K562 (cell line): ENCODE data around the gene ANO8. TPM values are rescaled to one million over a fixed set of nuclear protein-coding genes. Genes with fewer than 3 reads are reported as not detected.

Experiments used
- ARID2 ChIP-seq: fragments of 450-650 bp; IDR thresholded peaks from 2 replicates; pipeline ENCODE4 v1.6.1; 2017; ENCODE audit warnings: antibody characterized with exemption, mild to moderate bottlenecking
- ATF7 ChIP-seq: fragments of 450-650 bp; IDR thresholded peaks from 2 replicates; pipeline ENCODE4 v1.7.1; 2014; ENCODE audit warnings: mild to moderate bottlenecking, moderate library complexity
- CHD2 ChIP-seq: IDR thresholded peaks from 2 replicates; pipeline ENCODE4 v1.6.1; 2011; ENCODE audit warnings: low read depth, low read length
- GATA2 ChIP-seq: sonication (generic); formaldehyde crosslinking; IDR thresholded peaks from 2 replicates; pipeline ENCODE4 v1.4.0; 2020; ENCODE audit warnings: mild to moderate bottlenecking, missing genetic modification reagents
- HNRNPUL1 ChIP-seq: fragments of 200-400 bp; formaldehyde crosslinking; IDR thresholded peaks from 2 replicates; pipeline ENCODE4 v1.6.1; 2017; ENCODE audit warnings: low read length
- NFYB ChIP-seq: IDR thresholded peaks from 2 replicates; pipeline ENCODE4 v1.6.1; 2011; ENCODE audit warnings: mild to moderate bottlenecking, moderate library complexity; ENCODE audit not compliant: insufficient read length; ENCODE audit errors: extremely low read depth
- PML ChIP-seq: IDR thresholded peaks from 2 replicates; pipeline ENCODE4 v1.6.1; 2012; ENCODE audit warnings: low read length, inconsistent platforms
- POLR2A ChIP-seq: fragments of 450-650 bp; conservative IDR thresholded peaks from 2 replicates; pipeline ENCODE4 v1.6.1; 2016
- SIN3A ChIP-seq, 2 experiments: fragments of 150-350 bp in 1 of 2; IDR thresholded peaks; 2 replicates each; pipeline ENCODE4 v1.6.1; 2011 to 2016; ENCODE audit warnings: borderline replicate concordance in 2 of 2, low read depth in 2 of 2, low read length in 2 of 2, mild to moderate bottlenecking in 2 of 2, moderate library complexity in 2 of 2; ENCODE audit not compliant: control insufficient read depth in 1 of 2
- SIX5 ChIP-seq, 2 experiments: IDR thresholded peaks; 2 replicates each; pipeline ENCODE4 v1.6.1; 2011; ENCODE audit warnings: low read length in 2 of 2, borderline replicate concordance in 1 of 2, low read depth in 1 of 2, mild to moderate bottlenecking in 1 of 2, moderate library complexity in 1 of 2; ENCODE audit not compliant: insufficient read depth in 1 of 2
- ZNF644 ChIP-seq: fragments of 200-800 bp; sonication (Bioruptor generic); IDR thresholded peaks from 2 replicates; pipeline ENCODE4 v1.6.1; 2016; ENCODE audit warnings: low read depth, missing genetic modification characterization, missing compliant biosample characterization
- polyA plus RNA-seq, 8 experiments: library from polyadenylated mRNA; depleted of rRNA in 4 of 8; stranded (reverse) in 5 of 8; unstranded in 3 of 8; fragments of >200 nt; fragmentation: Nextera tagmentation in 2 of 8; fragmentation: Illumina TruSeq in 1 of 8; extraction: Ambion mirVana in 2 of 8; extraction: Trizol in 1 of 8; gene quantifications; 2 replicates each; pipeline versions ENCODE4 v1.2.1 to v1.2.3, GENCODE V29; 2011 to 2014; ENCODE audit warnings: inconsistent platforms in 1 of 8, missing spikeins in 1 of 8
- total RNA-seq, 7 experiments: library from RNA; depleted of rRNA in 6 of 7; stranded (reverse); fragments of >200 nt in 6 of 7; fragmentation: Illumina TruSeq in 2 of 7; extraction: Trizol in 2 of 7; gene quantifications; 2 replicates each; pipeline versions ENCODE4 v1.2.1 to v1.2.3, GENCODE V29; 2011 to 2021; ENCODE audit warnings: low replicate concordance in 1 of 7
- TF ChIP-seq, protein P1 (sequence below): sonication (generic); formaldehyde crosslinking; IDR thresholded peaks from 2 replicates; pipeline ENCODE4 v1.8.0; 2022; ENCODE audit warnings: missing genetic modification reagents, mild to moderate bottlenecking, moderate library complexity, borderline replicate concordance
- TF ChIP-seq, protein P2 (sequence below): fragments of 150-350 bp; IDR thresholded peaks from 2 replicates; pipeline ENCODE4 v1.6.1; 2014; ENCODE audit warnings: low read depth, mild to moderate bottlenecking, low read length, borderline replicate concordance
- TF ChIP-seq, protein P3 (sequence below), 2 experiments: fragments of 150-350 bp in 1 of 2; IDR thresholded peaks; 2 replicates each; pipeline ENCODE4 v1.6.1; 2012 to 2016; ENCODE audit warnings: low read depth in 2 of 2, low read length in 2 of 2, mild to moderate bottlenecking in 1 of 2, moderate library complexity in 1 of 2
- TF ChIP-seq, protein P4 (sequence below), 3 experiments: fragments of 200-800 bp in 1 of 3; fragments of 250-450 bp in 1 of 3; fragments of 450-650 bp in 1 of 3; sonication (Bioruptor Pico) in 1 of 3; sonication (Bioruptor generic) in 1 of 3; formaldehyde crosslinking in 1 of 3; IDR thresholded peaks; 2 replicates each; pipeline versions ENCODE4 v1.6.1 to v1.8.0; 2016 to 2022; ENCODE audit warnings: mild to moderate bottlenecking in 2 of 3, missing genetic modification characterization in 2 of 3, missing compliant biosample characterization in 1 of 3, moderate library complexity in 1 of 3

ANO8 gene
- total and polyA plus RNA-seq, 9 of the 15 experiments (the other 6 are each of a cell fraction or from before 2014, with no cell fraction given), result 0.07 to 7.6 (median 2.3) TPM; not detected in 1

DNA sequence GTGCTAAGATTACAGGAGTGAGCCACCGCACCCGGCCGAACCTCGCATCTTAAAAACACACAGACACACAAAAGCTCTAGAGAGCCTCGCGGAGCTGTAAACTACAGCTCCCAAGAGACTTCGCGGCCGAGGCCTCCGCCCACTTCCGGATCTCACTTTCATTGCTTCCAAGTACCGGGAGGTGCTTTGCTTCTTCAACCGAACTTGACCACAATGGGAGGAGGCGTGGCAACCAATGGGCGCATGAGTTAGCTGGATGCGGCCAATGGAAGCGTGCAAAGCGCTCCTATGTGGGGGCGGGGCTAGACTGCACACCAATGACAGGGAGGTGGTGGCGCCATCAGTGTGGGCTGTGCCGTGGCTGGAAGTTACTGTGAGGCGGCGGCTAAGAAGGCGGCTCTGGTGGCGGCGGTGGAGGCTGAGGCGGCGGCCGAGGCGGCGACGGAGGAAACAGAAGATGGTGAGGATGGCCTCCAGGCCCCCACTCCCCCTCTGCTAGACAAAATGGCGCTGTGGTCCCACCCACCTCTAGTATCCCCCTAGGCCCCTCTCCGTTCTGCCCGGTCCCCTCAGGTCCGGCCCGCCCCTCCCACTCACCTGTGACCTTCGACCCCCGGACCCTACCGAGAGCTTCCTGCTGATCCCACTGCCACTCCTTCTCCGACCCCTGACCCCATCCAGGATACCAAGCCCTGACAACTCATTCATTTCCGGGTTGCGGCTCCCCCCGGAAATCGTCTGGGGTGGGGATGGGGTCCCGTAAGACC, 25.3 kb downstream of the ANO8 start, which contains the start of gene DDA1 (continued):
- TF ChIP-seq, protein P1, sequence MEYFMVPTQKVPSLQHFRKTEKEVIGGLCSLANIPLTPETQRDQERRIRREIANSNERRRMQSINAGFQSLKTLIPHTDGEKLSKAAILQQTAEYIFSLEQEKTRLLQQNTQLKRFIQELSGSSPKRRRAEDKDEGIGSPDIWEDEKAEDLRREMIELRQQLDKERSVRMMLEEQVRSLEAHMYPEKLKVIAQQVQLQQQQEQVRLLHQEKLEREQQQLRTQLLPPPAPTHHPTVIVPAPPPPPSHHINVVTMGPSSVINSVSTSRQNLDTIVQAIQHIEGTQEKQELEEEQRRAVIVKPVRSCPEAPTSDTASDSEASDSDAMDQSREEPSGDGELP (CRISPR knock-in tag), result peak; percentile 82
- TF ChIP-seq, protein P2, sequence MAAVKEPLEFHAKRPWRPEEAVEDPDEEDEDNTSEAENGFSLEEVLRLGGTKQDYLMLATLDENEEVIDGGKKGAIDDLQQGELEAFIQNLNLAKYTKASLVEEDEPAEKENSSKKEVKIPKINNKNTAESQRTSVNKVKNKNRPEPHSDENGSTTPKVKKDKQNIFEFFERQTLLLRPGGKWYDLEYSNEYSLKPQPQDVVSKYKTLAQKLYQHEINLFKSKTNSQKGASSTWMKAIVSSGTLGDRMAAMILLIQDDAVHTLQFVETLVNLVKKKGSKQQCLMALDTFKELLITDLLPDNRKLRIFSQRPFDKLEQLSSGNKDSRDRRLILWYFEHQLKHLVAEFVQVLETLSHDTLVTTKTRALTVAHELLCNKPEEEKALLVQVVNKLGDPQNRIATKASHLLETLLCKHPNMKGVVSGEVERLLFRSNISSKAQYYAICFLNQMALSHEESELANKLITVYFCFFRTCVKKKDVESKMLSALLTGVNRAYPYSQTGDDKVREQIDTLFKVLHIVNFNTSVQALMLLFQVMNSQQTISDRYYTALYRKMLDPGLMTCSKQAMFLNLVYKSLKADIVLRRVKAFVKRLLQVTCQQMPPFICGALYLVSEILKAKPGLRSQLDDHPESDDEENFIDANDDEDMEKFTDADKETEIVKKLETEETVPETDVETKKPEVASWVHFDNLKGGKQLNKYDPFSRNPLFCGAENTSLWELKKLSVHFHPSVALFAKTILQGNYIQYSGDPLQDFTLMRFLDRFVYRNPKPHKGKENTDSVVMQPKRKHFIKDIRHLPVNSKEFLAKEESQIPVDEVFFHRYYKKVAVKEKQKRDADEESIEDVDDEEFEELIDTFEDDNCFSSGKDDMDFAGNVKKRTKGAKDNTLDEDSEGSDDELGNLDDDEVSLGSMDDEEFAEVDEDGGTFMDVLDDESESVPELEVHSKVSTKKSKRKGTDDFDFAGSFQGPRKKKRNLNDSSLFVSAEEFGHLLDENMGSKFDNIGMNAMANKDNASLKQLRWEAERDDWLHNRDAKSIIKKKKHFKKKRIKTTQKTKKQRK, result no peak
- TF ChIP-seq ATF7, result peak; percentile 82; the same call in 1 of the 2 replicates
- no peak for TF ChIP-seq ZNF644 (tag)
- peak in 1 of 2 experiments; percentile 40; a peak in 3 of 4 replicates for TF ChIP-seq SIN3A (IDR thresholded peaks at IDR 0.05; ENCODE audit: borderline replicate concordance in 2 of 2, control insufficient read depth in 1 of 2, low read depth in 2 of 2, low read length in 2 of 2)
- TF ChIP-seq, protein P3, sequence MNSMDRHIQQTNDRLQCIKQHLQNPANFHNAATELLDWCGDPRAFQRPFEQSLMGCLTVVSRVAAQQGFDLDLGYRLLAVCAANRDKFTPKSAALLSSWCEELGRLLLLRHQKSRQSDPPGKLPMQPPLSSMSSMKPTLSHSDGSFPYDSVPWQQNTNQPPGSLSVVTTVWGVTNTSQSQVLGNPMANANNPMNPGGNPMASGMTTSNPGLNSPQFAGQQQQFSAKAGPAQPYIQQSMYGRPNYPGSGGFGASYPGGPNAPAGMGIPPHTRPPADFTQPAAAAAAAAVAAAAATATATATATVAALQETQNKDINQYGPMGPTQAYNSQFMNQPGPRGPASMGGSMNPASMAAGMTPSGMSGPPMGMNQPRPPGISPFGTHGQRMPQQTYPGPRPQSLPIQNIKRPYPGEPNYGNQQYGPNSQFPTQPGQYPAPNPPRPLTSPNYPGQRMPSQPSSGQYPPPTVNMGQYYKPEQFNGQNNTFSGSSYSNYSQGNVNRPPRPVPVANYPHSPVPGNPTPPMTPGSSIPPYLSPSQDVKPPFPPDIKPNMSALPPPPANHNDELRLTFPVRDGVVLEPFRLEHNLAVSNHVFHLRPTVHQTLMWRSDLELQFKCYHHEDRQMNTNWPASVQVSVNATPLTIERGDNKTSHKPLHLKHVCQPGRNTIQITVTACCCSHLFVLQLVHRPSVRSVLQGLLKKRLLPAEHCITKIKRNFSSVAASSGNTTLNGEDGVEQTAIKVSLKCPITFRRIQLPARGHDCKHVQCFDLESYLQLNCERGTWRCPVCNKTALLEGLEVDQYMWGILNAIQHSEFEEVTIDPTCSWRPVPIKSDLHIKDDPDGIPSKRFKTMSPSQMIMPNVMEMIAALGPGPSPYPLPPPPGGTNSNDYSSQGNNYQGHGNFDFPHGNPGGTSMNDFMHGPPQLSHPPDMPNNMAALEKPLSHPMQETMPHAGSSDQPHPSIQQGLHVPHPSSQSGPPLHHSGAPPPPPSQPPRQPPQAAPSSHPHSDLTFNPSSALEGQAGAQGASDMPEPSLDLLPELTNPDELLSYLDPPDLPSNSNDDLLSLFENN (IDR thresholded peaks at IDR 0.05; ENCODE audit: low read depth in 2 of 2, low read length in 2 of 2), result no peak
- TF ChIP-seq, protein P4, sequence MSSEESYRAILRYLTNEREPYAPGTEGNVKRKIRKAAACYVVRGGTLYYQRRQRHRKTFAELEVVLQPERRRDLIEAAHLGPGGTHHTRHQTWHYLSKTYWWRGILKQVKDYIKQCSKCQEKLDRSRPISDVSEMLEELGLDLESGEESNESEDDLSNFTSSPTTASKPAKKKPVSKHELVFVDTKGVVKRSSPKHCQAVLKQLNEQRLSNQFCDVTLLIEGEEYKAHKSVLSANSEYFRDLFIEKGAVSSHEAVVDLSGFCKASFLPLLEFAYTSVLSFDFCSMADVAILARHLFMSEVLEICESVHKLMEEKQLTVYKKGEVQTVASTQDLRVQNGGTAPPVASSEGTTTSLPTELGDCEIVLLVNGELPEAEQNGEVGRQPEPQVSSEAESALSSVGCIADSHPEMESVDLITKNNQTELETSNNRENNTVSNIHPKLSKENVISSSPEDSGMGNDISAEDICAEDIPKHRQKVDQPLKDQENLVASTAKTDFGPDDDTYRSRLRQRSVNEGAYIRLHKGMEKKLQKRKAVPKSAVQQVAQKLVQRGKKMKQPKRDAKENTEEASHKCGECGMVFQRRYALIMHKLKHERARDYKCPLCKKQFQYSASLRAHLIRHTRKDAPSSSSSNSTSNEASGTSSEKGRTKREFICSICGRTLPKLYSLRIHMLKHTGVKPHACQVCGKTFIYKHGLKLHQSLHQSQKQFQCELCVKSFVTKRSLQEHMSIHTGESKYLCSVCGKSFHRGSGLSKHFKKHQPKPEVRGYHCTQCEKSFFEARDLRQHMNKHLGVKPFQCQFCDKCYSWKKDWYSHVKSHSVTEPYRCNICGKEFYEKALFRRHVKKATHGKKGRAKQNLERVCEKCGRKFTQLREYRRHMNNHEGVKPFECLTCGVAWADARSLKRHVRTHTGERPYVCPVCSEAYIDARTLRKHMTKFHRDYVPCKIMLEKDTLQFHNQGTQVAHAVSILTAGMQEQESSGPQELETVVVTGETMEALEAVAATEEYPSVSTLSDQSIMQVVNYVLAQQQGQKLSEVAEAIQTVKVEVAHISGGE (CRISPR knock-in tag; IDR thresholded peaks at IDR 0.05), result no peak
- TF ChIP-seq GATA2 (CRISPR knock-in tag), result no peak
- peak; percentile 80 to 84 for TF ChIP-seq SIX5 (IDR thresholded peaks at IDR 0.05; ENCODE audit: borderline replicate concordance in 1 of 2, insufficient read depth in 1 of 2, low read depth in 1 of 2, low read length in 2 of 2)
- TF ChIP-seq NFYB, result peak; percentile 96
- TF ChIP-seq PML, result no peak
- TF ChIP-seq POLR2A, result peak; percentile 80
- TF ChIP-seq CHD2, result peak; percentile 90
- no peak for TF ChIP-seq HNRNPUL1
- no peak for TF ChIP-seq ARID2
